ENCODE results near the gene UBE3C.
"Not testable (repeated sequence)": the region's sequence is repeated elsewhere in the genome, so short reads cannot be mapped to it uniquely, and the experiment has no call there.

The UBE3C gene

DNA sequence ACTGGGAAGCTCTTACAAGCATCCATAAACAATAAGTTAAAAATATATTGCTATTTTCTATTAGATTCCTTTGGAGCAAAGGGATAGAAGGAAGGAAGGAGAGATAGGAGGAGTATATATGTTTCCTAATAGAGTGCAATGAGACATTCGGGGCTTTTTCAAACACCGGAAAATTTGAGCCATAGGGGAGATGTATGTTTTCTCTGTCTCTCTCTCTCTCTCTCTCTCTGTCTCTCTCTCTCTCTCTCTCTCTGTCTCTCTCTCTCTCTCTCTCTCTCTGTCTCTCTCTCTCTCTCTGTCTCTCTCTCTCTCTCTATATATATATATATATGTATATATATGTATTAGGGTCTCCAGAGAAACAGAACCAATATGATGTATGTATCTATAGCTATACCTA, 7.9 kb upstream of the UBE3C start:
- DNase-seq (ENCODE audit: low read depth in 2 of 2), result not testable (repeated sequence)

DNA sequence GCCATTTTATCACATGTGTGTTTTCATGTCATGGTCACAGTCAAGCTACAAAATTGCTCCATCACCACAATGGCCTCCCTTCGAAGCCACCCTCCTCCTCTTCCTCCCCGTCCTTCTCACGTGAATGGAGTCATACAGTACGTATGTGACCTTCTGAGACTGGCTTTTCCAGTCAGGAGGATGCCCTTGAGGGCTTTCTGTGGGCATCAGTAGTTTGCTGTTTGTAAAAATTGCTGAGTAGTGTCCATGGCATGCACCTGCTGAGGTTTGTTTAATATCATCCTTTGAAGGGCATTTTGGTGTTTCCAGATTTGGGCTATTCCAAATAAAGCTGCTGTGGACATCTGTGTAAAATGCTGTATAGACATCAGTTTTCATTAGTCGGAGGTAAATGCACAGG, 5.9 kb upstream of the UBE3C start:
- DNase-seq (ENCODE audit: low read depth in 2 of 2), result no peak

DNA sequence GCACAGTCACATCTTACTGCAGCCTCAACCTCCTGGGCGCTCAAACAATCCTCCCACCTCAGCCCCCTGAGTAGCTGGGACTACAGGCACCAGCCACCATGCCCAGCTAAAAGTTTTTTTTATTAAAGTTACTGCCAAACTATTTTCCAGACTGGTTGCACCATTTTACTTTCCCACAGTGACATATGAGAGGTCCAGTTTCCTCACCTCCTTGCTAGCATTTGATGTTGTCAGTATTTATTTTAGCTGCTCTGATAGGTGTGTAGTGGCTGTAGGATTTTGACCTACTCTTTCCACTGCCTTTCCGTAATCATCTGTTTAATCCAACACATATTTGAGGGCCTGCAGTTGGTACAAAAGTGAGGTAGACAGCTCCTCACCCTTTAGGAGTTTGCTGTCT, 5.4 kb upstream of the UBE3C start:
- DNase-seq (ENCODE audit: low read depth in 2 of 2), result no peak

DNA sequence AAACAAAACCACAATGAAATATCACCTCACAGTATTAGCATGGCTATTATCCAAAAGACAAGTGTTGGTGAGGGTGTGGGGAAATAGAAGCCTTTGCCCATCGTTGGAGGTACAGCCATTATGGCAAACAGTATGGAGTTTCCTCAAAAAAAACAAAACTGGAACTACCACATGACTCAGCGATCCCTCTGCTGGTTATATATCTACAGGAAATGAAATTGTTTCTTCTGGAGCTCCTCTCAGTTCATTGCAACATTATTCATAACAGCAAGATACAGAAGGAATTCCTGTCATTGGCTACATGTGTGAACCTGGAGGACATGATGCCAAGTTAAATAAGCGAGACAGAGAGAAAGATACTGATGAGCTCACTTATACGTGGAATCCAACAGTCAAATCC, 2.4 kb upstream of the UBE3C start:
- peak; percentile 55 to 59 for DNase-seq (ENCODE audit: low read depth in 2 of 2)

DNA sequence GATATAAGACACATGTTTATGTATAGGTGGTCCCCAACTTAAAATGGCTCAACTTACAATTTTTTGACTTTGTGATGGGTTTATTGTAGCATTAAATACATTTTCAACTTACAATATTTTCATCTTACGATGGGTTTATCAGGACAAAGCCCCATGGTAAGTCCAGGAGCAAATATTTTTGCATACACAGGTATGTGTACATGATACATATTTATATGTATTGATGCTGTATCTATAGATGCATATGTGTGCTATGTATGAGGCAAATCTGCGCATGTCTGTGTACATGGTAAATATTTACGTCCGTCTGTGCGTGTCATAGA, 664 bp upstream of the UBE3C start:
- DNase-seq (ENCODE audit: low read depth in 2 of 2), result no peak

DNA sequence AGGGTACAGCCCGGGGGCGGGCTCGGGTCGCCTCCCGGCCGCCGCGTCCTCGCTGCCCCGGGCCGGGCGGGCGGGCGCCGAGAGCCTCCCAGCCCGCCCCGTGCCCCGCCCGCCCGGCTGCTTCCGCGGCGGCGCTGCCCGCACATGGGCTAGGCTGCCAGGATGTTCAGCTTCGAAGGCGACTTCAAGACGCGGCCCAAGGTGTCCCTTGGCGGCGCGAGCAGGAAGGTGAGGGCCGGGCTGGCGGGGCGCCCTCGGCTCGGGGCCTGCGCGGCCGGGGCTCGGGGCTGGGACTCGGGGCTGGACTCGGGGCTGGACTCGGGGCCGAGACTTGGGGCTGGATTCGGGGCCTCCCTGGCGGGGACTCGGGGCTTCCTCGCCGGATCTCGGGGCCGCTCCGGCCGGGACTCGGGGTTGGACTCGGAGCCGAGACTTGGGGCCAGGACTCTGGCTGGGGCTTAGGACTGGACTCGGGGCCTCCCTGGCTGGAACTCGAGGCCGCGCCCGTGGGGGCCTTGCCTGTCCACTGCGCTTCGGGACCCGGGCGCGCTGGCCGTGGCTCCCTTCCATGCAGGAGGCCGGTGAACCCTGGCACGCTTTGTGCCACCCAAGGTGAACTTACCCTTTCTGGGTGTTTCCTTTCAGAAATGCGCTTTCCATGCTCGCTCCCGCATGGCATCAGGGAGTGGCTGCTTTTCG, 534 bp downstream of the UBE3C start:
- DNase-seq (ENCODE audit: low read depth in 2 of 2), result no peak

DNA sequence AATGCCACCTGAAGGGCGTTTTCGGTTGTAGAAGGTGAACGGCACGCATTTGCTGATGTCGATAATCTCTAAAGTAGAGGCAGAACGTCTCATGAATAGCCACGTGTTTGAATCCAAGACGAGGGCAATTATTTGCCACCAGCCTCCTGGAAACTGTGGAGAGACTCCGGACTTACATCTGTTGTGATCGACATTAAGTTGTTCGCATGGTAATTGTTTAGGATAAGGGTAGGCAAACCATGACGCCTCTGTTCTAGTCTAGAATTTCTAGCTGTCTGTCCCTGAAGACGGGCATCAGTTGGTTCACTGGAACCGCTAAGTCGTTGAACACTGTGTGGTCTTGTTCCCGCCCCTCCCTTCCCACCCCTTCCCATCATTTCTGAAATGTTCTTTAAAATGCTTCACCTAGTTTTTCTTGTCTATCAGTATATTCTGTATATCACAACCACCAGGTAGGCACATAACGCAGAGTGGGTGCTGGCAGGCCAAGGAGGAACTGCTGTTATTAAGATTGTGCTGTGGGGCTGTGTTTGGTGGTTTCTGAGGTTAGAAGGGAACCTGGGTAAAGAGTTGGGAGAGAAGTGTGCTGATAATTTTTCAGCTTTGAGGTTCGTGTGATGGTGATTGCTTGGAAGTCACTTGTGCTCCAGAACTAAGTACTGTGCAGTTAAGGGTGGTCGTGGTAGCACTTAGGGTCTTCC, 1.2 kb downstream of the UBE3C start:
- no peak for DNase-seq (ENCODE audit: low read depth in 2 of 2)

DNA sequence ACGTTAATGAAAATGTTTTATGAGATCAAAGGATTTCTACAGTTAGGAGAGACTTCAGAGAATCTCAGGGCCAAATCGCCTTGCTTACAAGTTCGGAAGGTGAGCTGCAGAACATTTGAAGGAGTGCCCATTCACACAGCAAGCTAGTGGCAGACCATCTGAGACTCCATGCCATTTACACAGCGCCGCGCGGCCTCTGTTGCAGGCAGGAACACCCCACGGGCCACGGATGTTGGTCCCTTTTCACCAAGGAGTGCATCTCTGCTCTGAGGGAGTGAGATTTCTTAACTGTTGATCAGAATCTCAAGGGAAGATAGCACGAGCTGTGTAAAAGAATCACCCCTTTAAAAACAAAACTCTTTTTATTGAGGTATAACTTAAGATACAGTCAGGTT, 1.8 kb downstream of the UBE3C start:
- DNase-seq (ENCODE audit: low read depth in 2 of 2), result no peak

DNA sequence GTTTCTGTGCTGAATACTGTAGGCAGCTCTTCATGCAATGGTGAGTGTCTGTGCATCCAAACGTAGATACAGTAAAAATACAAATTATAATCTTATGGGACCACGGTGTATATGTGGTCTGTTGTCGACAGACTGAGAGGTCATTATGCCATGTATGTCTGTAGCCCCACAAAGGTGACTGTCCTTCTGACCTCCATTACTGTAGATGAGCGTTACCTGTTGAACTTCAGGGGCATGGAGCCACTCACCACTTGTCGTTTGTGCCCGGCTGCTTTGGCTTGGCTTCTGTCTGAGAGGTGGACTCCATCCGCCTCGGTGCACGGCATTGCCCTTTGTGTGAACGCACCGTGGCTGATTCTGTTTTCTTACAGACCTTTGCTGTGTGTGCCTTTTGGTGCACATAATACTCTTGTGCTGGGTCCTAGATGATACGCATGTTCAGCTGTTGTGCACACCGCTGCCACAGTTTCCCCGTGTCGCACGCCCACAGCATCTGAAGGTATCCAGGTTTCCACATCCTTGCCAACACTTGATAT, 2.9 kb downstream of the UBE3C start:
- DNase-seq (ENCODE audit: low read depth in 2 of 2), result no peak

DNA sequence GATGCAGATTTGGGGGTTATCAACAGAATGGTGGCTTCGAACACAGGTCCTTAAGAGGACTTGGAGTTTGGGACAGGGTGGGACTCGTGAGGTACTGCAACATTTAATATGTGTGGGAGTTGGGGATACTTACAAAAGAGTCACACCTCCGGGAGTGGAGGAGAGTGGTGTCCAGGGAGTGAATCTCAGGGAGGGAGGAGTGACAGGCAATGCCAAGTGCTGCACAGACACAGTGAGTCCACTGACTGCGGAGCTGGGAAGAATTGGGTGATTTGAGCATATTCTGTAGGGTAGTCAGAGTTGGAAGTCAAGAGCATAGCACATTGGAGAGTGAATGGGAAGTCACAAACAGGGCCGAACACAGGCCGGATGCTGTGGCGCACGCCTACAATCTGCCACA, 5.1 kb downstream of the UBE3C start:
- DNase-seq (ENCODE audit: low read depth in 2 of 2), result no peak

DNA sequence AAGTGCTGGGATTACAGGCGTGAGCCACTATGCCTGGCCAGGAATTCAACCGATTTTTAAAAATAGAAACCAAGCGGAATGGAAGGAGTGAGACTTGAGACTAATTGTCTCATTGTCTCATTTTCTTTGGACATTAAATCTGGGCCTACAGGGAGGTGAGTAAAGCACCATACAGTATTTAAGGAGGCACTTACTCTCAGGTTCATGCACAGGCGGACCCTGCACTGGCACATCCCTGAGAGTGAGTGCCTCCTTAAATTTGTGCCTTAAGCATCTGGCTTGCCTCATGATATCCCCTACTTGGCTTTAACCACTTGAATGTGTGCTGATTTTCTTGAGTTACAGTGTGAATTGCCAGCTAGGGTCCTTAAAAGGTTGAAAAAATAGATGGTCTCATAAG, 10.6 kb downstream of the UBE3C start:
- no peak for DNase-seq (ENCODE audit: low read depth in 2 of 2)

DNA sequence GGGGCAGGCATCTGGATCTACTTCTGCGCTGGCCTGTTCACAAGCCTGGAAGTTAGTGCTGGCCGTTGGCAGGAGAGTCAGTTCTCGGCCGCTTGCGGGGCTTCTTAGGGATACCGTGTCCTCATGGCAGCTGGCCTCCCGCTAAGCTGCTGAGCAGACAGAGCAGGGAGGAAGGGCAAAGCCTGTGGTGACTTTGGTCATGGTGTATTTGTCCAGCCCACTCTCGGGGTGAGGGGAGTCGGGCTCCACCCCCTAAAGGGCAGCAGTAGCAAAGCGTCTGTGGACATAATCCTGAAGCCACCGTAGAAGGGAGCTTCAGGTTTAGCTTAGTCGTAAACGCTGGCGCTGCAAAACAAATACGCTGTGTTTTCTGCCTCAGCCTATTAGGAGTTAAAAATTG, 12.2 kb downstream of the UBE3C start:
- no peak for DNase-seq (ENCODE audit: low read depth in 2 of 2)

DNA sequence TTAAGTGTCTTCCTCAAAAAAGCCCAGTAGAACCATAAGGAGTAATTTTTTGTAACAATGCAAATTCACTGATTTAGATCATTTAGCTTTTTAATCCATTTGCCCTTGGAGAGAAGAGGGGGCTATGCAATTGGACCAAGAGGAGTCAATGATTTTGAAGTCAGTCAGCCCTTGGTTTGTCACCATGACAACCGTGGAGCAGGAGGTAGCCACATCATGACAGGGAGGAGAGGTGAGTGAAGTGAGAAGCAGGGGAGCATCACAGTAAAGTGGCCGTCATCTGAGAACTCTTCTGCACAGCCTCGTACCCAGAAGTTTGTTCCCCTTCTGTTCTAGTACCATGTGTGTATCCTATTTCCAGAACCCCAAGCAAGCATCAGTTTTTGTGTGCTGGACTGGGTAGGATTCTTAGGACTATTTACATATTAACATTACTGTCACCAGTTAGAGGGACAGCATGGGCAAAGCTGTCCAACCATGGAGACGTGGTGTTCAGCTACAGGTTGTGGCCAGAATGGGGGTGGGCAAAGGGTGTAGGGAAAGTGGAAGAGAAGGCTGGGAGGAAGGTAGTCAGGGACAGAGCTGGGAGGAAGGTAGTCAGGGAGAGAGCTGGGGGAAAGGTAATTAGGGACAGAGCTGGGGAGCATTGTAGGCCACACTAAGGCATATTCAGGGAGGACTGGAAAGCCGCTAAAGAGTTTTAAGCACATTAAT, 13.1 kb downstream of the UBE3C start:
- DNase-seq (ENCODE audit: low read depth in 2 of 2), result no peak

DNA sequence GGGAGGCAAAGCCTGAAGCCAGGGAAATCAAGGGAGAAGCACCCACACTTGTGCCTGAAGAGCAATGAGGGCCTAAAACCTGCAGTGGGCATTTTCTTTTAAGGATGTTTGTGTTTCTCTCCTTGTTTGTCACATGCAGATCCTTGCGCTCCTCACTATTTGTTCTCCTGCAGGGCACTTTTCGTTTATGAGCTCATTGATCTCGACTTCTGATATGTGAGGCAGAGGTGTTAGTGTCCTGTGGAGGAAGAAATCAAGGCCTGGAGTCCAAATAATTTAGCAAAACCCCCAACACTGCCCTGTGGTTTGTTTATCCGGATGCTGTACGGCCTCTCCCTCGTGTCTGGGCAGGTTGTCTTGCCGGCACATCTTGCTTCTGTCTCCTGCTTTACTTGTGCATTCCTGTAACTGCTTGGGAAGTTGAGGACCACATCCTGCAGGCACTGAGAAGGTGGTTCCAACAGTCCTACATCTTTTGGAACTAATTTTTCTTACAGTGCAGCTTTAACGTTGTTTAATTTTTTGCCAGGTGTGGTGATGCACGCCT, 13.7 kb downstream of the UBE3C start:
- DNase-seq (ENCODE audit: low read depth in 2 of 2), result no peak

DNA sequence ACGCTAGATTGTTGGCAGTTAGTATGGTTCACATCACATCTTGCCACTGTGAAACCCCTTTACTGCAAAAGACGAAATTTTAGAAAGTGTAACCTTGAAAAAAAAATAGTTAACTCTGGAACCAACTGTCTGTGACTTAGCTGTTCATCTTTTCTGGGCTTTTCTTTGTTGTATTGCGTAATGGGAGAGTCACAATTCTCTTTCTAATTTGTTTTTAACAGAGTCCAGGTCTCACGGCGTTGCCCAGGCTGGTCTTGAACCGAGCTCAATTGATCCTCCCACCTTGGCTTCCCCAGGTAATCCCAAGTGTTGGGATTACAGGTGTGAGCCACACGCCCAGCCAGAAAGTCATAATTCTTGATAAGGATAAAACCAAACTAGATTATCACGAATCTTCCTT, 14.5 kb downstream of the UBE3C start:
- no peak for DNase-seq (ENCODE audit: low read depth in 2 of 2)

DNA sequence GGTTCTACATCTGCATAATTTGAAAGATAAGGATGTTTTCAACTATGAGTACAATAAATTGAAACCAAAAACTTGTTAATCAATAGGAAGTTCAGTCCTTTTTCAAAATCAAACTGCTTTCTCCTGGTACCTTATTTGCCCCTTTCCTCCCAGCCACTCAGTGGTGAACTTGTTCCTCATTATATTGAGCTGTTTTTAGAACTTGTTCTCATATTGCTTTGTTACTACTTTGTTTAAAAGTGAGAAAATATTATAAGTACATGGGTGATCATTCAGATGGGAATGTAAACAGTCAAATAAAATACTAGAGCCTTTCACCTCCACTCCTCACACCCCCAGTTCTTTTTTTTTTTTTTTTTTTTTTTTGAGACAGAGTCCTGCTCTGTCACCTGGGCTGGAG, 17.2 kb downstream of the UBE3C start:
- no peak for DNase-seq (ENCODE audit: low read depth in 2 of 2)

DNA sequence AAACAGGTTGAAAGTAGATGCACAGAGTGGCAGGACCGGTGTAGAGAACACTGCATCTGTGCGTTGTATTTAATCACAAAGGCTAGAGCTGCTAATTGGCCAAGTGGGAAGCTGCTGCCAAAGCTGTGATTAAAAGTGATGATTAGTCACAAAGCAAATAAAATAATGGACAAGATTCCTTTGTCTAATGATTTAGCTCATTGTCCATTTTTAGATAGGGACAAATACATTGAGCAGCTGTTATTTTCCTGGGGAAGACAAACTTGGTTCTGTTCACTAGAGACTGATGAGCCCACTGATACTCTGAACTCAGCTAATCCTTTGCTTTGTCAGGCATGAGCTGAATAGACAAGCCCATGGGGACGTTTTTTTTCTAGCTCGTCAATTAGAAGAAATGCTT, 19.7 kb downstream of the UBE3C start:
- no peak for DNase-seq (ENCODE audit: low read depth in 2 of 2)

DNA sequence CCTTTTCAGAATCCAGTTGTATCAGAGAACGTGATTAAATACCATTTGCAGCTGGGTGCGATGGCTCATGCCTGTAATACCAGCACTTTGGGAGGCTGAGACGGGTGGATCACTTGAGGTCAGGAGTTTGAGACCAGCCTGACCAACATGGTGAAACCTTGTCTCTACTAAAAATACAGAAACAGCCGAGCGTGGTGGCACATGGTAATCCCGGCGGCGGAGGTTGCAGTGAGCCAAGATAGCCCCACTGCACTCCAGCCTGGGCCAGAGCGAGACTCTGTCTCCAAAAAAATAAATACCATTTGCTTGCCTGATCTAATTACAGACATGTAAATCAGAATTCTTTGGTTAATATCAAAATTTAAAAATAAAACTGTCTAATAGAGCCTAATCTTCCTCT, 20.8 kb downstream of the UBE3C start:
- DNase-seq (ENCODE audit: low read depth in 2 of 2), result not testable (repeated sequence)

DNA sequence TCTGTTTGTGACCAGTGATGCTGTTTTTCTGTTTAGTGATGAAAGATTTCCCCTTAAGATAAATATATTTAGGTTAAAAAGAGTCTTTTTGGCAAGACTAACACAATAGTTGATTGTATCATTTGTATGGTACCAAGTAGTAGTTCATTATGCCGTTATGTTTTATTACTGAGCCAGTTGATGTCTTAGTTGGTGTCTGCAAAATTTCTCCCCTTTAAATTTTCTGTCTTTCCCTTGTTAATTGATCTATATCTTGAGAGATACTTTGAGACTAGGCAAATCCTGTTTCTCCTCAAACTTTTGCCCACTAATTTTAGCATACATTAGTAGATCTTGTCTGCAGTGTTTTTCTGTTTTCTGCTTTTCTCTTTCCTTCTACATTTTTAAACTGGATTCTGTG, 21.7 kb downstream of the UBE3C start:
- DNase-seq (ENCODE audit: low read depth in 2 of 2), result no peak

DNA sequence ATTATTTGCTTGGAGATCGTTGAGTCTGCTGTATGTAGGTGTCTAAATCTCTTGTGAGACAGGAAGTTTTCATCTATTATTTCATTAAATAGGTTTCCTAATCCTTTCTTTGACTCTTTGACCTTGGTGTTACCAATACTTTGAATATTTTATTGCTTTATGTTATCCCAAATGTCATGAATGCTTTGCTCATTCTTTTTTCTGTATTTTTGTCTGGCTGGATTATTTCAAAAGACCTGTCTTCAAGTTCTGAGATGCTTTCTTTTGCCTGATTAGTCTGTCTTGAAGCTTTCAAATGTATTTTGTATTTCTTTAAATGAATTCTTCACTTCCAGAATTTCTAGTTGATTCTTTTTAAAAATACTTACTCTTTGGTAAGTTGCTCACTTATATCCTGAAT, 27.3 kb downstream of the UBE3C start:
- no peak for DNase-seq (ENCODE audit: low read depth in 2 of 2)

DNA sequence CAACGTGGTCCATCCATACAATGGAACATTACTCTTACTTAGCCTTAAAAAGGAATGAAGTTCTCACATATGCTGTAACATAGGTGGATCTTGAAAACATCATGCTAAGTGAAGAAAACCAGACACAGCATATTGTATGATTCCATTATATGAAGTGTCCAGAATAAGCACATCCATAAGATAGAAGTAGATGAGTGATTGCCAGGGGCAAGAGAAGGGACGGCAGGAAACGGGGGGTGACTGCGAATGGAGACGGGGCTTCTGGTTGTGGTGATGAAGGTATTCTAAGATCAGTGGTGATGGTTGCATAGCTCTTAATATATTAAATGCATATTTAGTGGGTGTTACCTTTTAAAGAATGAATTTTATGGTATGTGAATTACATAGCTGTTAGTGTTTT, 29.8 kb downstream of the UBE3C start:
- no peak for DNase-seq (ENCODE audit: low read depth in 2 of 2)

DNA sequence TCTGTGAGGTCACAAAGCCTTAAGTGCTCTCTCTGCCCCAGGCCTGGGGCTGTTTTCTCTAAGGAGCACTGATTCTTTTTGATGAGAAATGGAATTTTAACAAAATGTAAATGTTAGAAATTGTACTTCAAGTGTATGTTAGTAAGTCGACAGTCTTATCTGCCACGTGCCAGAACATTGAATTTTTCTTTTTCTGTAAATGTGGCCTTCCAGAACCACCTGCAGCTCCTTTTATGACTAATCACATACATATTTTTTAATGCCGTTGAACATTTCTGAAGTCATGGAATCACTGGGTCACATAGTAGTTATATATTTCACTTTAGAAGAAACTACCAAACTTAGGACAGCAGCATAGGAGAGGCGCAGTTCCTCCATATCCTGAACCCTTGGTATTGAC, 38.0 kb downstream of the UBE3C start:
- no peak for DNase-seq (ENCODE audit: low read depth in 2 of 2)

Measured in fibroblast of skin of left quadriceps (primary cell).